HG03108 (cell line): ENCODE results near the gene TRIM44.
"Not testable (repeated sequence)": the region's sequence is repeated elsewhere in the genome, so short reads cannot be mapped to it uniquely, and the experiment has no call there.

Source experiments
- ATAC-seq: cut with Tn5 transposase; IDR thresholded peaks from one replicate; pipeline ENCODE4 v1.9.1; 2021; ENCODE audit warnings: moderate library complexity; ENCODE audit not compliant: unreplicated experiment

Gene TRIM44

GRCh38 chr11:35846874-35847273 is 184.3 kb downstream of the TRIM44 start:
- ATAC-seq = no peak

- ATAC-seq = no peak
Observed at GRCh38 chr11:35847473-35847872, 184.9 kb downstream of the TRIM44 start.

- ATAC-seq = no peak
Observed at GRCh38 chr11:35848616-35849015, 186.0 kb downstream of the TRIM44 start.

- ATAC-seq = no peak
Observed at GRCh38 chr11:35850191-35850590, 187.6 kb downstream of the TRIM44 start.

GRCh38 chr11:35851342-35851741 is 188.8 kb downstream of the TRIM44 start:
- ATAC-seq = no peak

GRCh38 chr11:35852056-35852455 is 189.5 kb downstream of the TRIM44 start:
- no peak for ATAC-seq

- ATAC-seq = no peak
Observed at GRCh38 chr11:35853971-35854370, 191.4 kb downstream of the TRIM44 start.

- no peak for ATAC-seq
Observed at GRCh38 chr11:35855671-35856070, 193.1 kb downstream of the TRIM44 start.

- no peak for ATAC-seq
Observed at GRCh38 chr11:35856259-35856658, 193.7 kb downstream of the TRIM44 start.

- no peak for ATAC-seq
Observed at GRCh38 chr11:35856756-35857155, 194.2 kb downstream of the TRIM44 start.

GRCh38 chr11:35857922-35858321 is 195.3 kb downstream of the TRIM44 start:
- ATAC-seq = no peak

GRCh38 chr11:35859301-35859700 is 196.7 kb downstream of the TRIM44 start:
- no peak for ATAC-seq

- not testable (repeated sequence) for ATAC-seq
Observed at GRCh38 chr11:35860194-35860593, 197.6 kb downstream of the TRIM44 start.

- ATAC-seq = no peak
Observed at GRCh38 chr11:35861191-35861590, 198.6 kb downstream of the TRIM44 start.

GRCh38 chr11:35862666-35863065 is 200.1 kb downstream of the TRIM44 start:
- ATAC-seq = no peak

- no peak for ATAC-seq
Observed at GRCh38 chr11:35864131-35864530, 201.6 kb downstream of the TRIM44 start.

GRCh38 chr11:35866601-35867000 is 204.0 kb downstream of the TRIM44 start:
- no peak for ATAC-seq
